DND-41 (cell line): Measurements from ENCODE around the gene TLE4.

Source experiments
- ATAC-seq: fragments of 200-7000 bp; cut with Tn5 transposase; 3 replicates; pipeline ENCODE4 v1.9.1; 2021; ENCODE audit warnings: low read depth; ENCODE audit not compliant: insufficient read depth
- DNase-seq: peaks from one replicate; pipeline ENCODE4 v3.0.0-alpha.2; 2020
- H2AFZ ChIP-seq: 2 replicates; pipeline ENCODE4 v1.6.0; 2012; ENCODE audit warnings: low read depth, low read length
- H3K27ac ChIP-seq: 2 replicates; pipeline ENCODE4 v1.5.1; 2012; ENCODE audit warnings: low read length, inconsistent platforms
- H3K27me3 ChIP-seq: fragments of 200-600 bp; sonication (generic); 2 replicates; pipeline ENCODE4 v1.6.0; 2012; ENCODE audit warnings: low read length, mild to moderate bottlenecking, inconsistent platforms; ENCODE audit not compliant: insufficient read depth, poor library complexity
- H3K36me3 ChIP-seq: 2 replicates; pipeline ENCODE4 v1.5.1; 2012; ENCODE audit warnings: low read length, inconsistent platforms; ENCODE audit not compliant: insufficient read depth
- H3K4me1 ChIP-seq: 2 replicates; pipeline ENCODE4 v1.5.1; 2012; ENCODE audit warnings: mild to moderate bottlenecking, low read length; ENCODE audit not compliant: insufficient read depth
- H3K4me2 ChIP-seq: 2 replicates; pipeline ENCODE4 v1.6.0; 2012; ENCODE audit warnings: mild to moderate bottlenecking, moderate library complexity, low read length, inconsistent platforms; ENCODE audit not compliant: insufficient read depth
- H3K4me3 ChIP-seq, 2 experiments: fragments of 200-600 bp in 1 of 2; shearing (Covaris generic) in 1 of 2; 2 replicates each; pipeline ENCODE4 v1.5.1; 2012 to 2016; ENCODE audit warnings: inconsistent platforms in 2 of 2, low read length in 2 of 2, mild to moderate bottlenecking in 2 of 2, low read depth in 1 of 2, moderate library complexity in 1 of 2
- H3K79me2 ChIP-seq: 2 replicates; pipeline ENCODE4 v1.6.0; 2012; ENCODE audit warnings: low read length, inconsistent platforms; ENCODE audit not compliant: insufficient read depth
- H3K9ac ChIP-seq: 2 replicates; pipeline ENCODE4 v1.6.0; 2012; ENCODE audit warnings: low read depth, mild to moderate bottlenecking, inconsistent platforms, low read length, moderate library complexity
- H3K9me3 ChIP-seq: 2 replicates; pipeline ENCODE4 v1.5.1; 2012; ENCODE audit warnings: low read length, moderate library complexity, mild to moderate bottlenecking, inconsistent platforms; ENCODE audit not compliant: insufficient read depth, severe bottlenecking
- H4K20me1 ChIP-seq: 2 replicates; pipeline ENCODE4 v1.6.0; 2012; ENCODE audit warnings: low read length; ENCODE audit not compliant: insufficient read depth
- CTCF ChIP-seq: IDR thresholded peaks from 2 replicates; pipeline ENCODE4 v1.5.1; 2012; ENCODE audit warnings: borderline replicate concordance, low read length, moderate library complexity, mild to moderate bottlenecking; ENCODE audit not compliant: poor library complexity, severe bottlenecking; ENCODE audit errors: extremely low read depth
- EZH2 ChIP-seq: IDR thresholded peaks from 3 replicates; pipeline ENCODE4 v1.6.1; 2012; ENCODE audit warnings: borderline replicate concordance, low read depth, mild to moderate bottlenecking, moderate library complexity, low read length, inconsistent platforms; ENCODE audit not compliant: severe bottlenecking

TLE4 gene

GRCh38 chr9:79769476-79770275 is 197.9 kb downstream of the TLE4 start:
- Histone ChIP-seq H4K20me1 (no peaks in the 10 kb centered on the region), H3K27ac (no peak overlapping the region), H3K9ac (no peak overlapping the region), H3K36me3 (no peaks in the 10 kb centered on the region), H3K9me3 (no peaks in the 10 kb centered on the region), H3K4me2 (no peak overlapping the region), H2AFZ (no peak overlapping the region), H3K27me3 (no peaks in the 10 kb centered on the region), H3K4me1 (no peaks in the 10 kb centered on the region), H3K79me2 (no peaks in the 10 kb centered on the region), H3K4me3 (no peak overlapping the region)
- TF ChIP-seq CTCF (no peak), EZH2 (no peak)
- DNase-seq, result no peak
- ATAC-seq, result no peak

DNA sequence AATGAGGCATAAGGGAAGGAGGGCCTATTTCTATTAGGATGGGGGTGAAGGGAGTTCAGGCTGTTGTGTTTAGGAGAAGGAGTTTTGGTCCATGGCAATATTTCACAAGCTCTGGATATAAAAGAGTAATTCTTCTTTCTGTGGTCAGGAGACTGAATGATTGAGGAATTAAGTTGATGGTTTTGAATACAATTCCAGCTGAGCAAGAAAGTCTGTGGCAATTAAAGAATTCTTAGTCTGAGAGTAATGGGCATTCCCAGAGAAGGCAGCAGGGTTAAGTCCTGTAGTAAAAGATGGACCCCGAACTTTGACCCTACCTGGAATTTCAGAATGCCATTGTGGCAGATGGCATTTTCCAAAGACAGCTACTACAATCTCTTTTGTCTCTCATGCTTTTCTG is 202.6 kb downstream of the TLE4 start:
- TF ChIP-seq EZH2 (no peak), CTCF (no peak)
- H3K27ac ChIP-seq, result no peak overlapping the region
- H4K20me1 ChIP-seq, result no peaks in the 10 kb centered on the region
- H3K4me2 ChIP-seq, result no peak overlapping the region
- no peak overlapping the region for H3K4me3 ChIP-seq
- no peaks in the 10 kb centered on the region for H3K36me3 ChIP-seq
- H3K27me3 ChIP-seq, result no peaks in the 10 kb centered on the region
- no peak overlapping the region for H2AFZ ChIP-seq
- DNase-seq (no peak), ATAC-seq (no peak)
- no peaks in the 10 kb centered on the region for H3K79me2 ChIP-seq
- no peaks in the 10 kb centered on the region for H3K9me3 ChIP-seq
- no peaks in the 10 kb centered on the region for H3K4me1 ChIP-seq
- no peak overlapping the region for H3K9ac ChIP-seq
